Hematopoietic multipotent progenitor cell (in vitro differentiated cells): Measurements from ENCODE around the gene OASL. TPM values are rescaled to one million over a fixed set of nuclear protein-coding genes. Genes with fewer than 3 reads are reported as not detected.

Experiments
- DNase-seq, 3 donors: peaks; one replicate each; pipeline ENCODE4 v3.0.0-alpha.2; 2011 to 2015; ENCODE audit warnings: low read depth in 2 of 3, low spot score in 2 of 3
- small RNA-seq: library from RNA; depleted of rRNA; stranded (forward); fragments of <200 nt; gene quantifications from one replicate; pipeline ENCODE3, GENCODE V24; 2012
- total RNA-seq: library from RNA; depleted of rRNA; stranded (reverse); fragments of >200 nt; gene quantifications from one replicate; pipeline ENCODE4 v1.2.3, GENCODE V29; 2012

The OASL gene
- total RNA-seq, 1 donor = 4.6 TPM

DNA sequence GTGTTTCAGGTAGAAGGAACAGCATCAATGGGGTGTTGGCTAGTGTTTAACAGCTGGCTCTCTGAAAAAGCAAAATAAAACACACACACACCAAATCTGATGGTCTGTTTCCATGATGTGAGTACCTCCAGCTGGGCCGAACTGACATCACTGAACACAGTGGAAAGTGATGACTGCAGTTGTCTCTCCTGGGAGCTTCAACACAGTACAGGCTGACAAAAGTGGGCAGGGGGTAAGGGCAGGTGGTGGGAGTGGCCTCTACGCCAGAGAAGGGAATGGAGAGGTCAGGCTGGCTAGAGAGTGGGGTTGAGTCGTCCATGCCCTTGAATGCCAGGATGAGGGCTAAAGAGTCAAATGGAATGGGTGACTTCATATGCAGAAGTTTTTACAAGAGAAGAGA lies 68.7 kb downstream of the OASL start:
- no peak for DNase-seq

Small RNA genes within 50 kb of the gene (small RNA-seq; reads per million reads assigned to genes)
- not detected for gene AC079602.2

Other genes with a start within 250 kb of the OASL start
- 21.3 TPM for gene SPPL3, start 134.9 kb downstream of the OASL start, total RNA-seq
- gene HNF1A, start 60.7 kb downstream of the OASL start, total RNA-seq = not detected
- 18.6 TPM for gene C12orf43, start 22.8 kb downstream of the OASL start, total RNA-seq
- 9.2 TPM for gene P2RX7, start 93.6 kb upstream of the OASL start, total RNA-seq
- gene P2RX4, start 170.9 kb upstream of the OASL start, total RNA-seq = 46.0 TPM